HEK293T (cell line): ENCODE data around the gene FIGLA.

Experiments used
- FOXK2 ChIP-seq: fragments of 450-650 bp; IDR thresholded peaks from 2 replicates; pipeline ENCODE4 v1.6.1; 2016; ENCODE audit warnings: mild to moderate bottlenecking
- NFRKB ChIP-seq: fragments of 450-650 bp; IDR thresholded peaks from 2 replicates; pipeline ENCODE4 v1.6.1; 2016; ENCODE audit warnings: mild to moderate bottlenecking, moderate library complexity

DNA sequence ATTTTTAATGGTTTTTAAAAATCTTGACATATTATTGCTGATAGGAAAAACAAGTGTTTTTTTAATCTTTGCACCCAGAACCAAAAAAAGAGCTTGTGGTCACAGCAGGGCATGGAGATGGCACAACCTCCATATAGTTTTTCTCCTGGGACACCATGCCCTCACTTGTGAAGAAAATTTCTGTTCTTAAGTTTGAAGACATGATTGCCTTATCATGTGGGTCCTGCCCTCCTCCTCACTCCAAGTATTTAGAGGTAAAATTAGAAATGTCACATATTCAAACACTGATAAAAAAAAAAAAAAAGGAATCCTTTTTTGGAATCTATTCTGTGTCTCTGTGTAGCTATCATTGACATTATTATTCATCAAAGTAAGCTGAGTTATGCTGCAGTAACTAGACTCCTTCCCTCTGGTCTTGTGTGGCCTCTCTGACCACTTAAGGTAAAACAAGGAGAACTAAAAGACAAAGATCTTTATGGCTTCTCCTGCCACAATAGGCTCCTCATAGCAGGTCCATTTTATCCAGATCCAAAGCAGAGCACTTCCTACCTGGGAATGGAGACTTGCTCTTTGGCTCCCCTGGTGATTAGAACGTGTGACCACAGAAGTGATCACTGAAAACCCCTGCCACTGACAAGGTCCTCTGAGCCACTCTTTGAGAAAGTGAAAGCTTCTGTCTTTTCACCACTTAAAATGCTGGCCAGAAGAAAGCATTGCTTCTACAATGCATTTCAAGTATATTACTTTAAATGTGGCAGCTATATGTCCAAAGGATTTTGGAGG, 42.2 kb downstream of the FIGLA start:
- TF ChIP-seq FOXK2 (no peak), NFRKB (no peak)
